GM19099 (cell line): ENCODE data around the gene ASB7.

Experiments used
- POLR2A ChIP-seq: IDR thresholded peaks from 3 replicates; pipeline ENCODE4 v1.6.1; 2011; ENCODE audit warnings: low read depth; ENCODE audit not compliant: insufficient read length; ENCODE audit errors: extremely low read depth

ASB7 gene

GRCh38 chr15:100661156-100661555, 58.8 kb downstream of the ASB7 start:
- TF ChIP-seq POLR2A = no peak

- no peak for TF ChIP-seq POLR2A
These were observed 60.9 kb downstream of the ASB7 start for GRCh38 chr15:100663086-100663914.

GRCh38 chr15:100663915-100664281, 61.5 kb downstream of the ASB7 start:
- TF ChIP-seq POLR2A = no peak

- no peak for TF ChIP-seq POLR2A
These were observed 63.2 kb downstream of the ASB7 start for GRCh38 chr15:100665570-100665969.

- no peak for TF ChIP-seq POLR2A
These were observed 65.3 kb downstream of the ASB7 start for GRCh38 chr15:100667405-100668347.

GRCh38 chr15:100668348-100668745, 66.0 kb downstream of the ASB7 start:
- TF ChIP-seq POLR2A = no peak

- TF ChIP-seq POLR2A = no peak
These were observed 66.9 kb downstream of the ASB7 start for GRCh38 chr15:100669260-100669659.

GRCh38 chr15:100670505-100671021, 68.2 kb downstream of the ASB7 start:
- no peak for TF ChIP-seq POLR2A

- no peak for TF ChIP-seq POLR2A
These were observed 68.8 kb downstream of the ASB7 start for GRCh38 chr15:100671124-100671680.

GRCh38 chr15:100671858-100672543, 69.6 kb downstream of the ASB7 start:
- TF ChIP-seq POLR2A = no peak

- no peak for TF ChIP-seq POLR2A
These were observed 70.6 kb downstream of the ASB7 start for GRCh38 chr15:100672959-100673358.

- no peak for TF ChIP-seq POLR2A
These were observed 78.3 kb downstream of the ASB7 start for GRCh38 chr15:100680726-100681125.

GRCh38 chr15:100681335-100681746, 79.0 kb downstream of the ASB7 start:
- TF ChIP-seq POLR2A = no peak

GRCh38 chr15:100682468-100682867, 80.1 kb downstream of the ASB7 start:
- TF ChIP-seq POLR2A = no peak

GRCh38 chr15:100683434-100683833, 81.0 kb downstream of the ASB7 start:
- no peak for TF ChIP-seq POLR2A
